NCI-H2171 treated with DMSO at 0.1 percent for 48 hours (cell line): ENCODE results near the gene TMEM192.
"Not testable (repeated sequence)": the region's sequence is repeated elsewhere in the genome, so short reads cannot be mapped to it uniquely, and the experiment has no call there.

Experiments used
- DNase-seq: peaks from one replicate; lab custom pipeline; 2025; lab: John Stamatoyannopoulos, UW

Gene TMEM192

DNA sequence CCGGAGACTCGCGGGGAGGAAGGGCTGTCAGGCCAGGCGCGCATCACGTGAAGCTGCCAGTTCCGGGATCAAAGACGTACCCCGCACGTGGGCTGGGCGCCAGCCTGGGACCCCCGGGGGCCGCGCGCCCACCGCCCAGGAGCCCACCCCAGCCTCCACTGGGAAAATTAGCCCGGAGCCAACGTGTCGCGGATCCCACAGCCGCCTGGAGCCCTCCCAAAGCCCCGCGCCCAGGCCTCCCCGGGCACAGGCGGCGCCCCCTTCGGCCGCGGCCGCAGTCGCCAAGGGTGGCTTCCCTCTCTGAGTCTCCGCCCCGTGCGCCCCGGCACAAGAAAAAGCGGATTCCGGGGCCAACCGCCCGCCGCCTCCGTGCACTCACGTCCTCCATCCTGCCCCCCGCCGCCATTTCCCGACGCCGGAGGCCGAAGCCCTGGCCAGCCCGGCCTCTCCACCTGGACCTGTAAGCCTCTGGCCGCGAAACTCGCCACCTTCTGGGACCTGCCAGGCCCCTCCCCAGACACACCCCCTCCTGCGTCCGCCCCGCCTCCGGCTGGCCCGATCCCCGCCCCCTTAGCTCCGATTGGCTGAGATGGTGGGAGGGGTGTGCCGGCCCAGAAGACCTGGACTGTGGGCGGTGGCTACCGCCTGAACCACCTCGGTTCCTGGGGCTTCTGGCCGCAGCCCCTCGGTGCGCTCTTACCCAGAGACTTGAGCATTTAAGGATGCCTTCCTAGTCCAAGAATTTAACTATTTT, at the start of gene TMEM192:
TSS of gene TMEM192 (minus strand) at position 493 of the 754 bp plus-strand sequence. CDS start at position 406, 87 bp downstream.
- DNase-seq, result peak; percentile 88

DNA sequence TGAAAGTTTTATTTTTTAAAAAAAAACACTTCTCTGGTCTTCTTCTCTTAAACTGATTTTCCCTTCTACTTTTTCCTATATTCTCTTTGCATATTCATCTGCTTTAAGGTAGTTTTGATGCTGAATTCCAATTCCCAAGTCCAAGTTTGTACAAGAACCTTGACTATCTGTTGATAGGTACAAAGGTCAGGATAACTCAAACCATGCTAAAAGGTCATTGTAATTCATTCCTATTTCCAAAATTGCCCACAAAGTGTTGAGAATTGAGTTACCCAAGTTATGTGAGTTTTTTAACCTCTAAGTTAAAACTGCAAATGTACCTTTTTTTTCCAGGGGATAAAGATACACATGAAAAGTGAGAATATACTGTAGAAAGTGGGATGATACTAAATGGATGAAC, 46.1 kb upstream of the TMEM192 start:
- no peak for DNase-seq

DNA sequence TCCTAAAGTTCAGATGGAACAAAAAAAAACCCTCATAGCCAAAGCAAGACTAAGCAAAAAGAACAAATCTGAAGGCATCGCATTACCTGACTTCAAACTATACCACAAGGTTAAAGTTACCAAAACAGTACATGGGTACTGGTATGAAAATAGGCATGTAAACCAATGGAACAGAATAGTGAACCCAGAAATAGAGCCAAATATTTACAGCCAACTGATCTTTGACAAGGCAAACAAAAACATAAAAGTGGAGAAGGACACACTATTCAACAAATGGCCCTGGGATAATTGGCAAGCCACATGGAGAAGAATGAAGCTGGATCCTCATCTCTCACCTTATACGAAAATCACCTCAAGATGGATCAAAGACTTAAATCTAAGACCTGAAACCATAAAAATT, 44.2 kb upstream of the TMEM192 start:
- no peak for DNase-seq

DNA sequence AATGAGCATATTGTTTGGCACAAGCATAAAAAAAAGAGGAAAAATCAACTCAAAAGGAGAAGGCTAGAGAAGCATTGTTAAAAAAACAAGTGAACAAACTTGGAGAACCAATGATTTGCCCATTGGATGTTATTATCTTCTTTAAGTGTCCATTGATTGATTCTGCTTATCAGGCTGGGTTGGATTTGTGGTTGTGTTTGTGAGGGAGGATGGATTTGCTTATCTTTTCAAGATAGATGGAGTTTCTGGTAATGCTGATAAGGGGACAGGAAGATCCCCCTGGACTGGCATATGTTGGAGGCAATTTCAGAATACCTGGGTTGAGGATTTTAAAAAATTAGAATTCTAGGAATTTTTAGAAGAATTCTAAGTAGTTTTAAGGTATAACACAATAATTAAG, 41.8 kb upstream of the TMEM192 start:
- DNase-seq, result no peak

DNA sequence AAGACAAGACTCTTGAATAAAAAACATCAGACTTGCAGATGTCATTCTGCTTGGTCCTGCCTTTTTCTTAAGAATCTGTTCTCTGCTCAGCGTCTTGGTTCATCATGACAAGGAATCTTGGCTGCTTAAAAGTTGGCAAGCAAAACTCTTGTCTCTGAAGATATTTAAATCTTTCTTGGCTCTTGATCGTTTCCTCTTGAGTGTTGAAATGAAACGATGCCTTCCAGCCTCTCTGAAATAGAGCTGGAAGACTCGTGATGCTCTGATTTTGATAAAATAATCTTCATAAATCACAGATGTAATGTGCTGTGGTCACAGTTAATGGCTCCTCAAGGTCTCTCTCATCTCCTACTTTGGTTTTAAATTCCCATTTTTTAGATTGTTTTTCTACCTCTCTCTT, 39.9 kb upstream of the TMEM192 start:
- DNase-seq, result no peak

DNA sequence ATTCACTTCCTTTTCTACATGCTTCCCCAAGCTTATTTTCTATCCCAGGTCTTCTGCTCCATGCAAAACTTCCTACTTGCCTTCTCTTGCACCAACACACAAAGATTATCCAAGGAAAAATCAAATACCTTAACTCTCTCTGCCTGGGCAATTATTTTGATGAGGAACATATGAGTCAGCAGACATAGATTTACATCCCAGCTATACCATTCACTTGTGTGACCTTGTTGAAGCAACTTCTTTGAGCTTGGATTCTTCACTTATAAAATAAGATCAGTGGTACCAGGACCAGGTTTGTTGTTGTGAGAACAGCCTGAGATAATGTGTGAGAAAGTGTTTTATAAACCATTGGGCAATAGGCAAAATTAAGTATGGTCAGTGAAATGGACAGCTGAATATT, 39.1 kb upstream of the TMEM192 start:
- DNase-seq, result no peak

DNA sequence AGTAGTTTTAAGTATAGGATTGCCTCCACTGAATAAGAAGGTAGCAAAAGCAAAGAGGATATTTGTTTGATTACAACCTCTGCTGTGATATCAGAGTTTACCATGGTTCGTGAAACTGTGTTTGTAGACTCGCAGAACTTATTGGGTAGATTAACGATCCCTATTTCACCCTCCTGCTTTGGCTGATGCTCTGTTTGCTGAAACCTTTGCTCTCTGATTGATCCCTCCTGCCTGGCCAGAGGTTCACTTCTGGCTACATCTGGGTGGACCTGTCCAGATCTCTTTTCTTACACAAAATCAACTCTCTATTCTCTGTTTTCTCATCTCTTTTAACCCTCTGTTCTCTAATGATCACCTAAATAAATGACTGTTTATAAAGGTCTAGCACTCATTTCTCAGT, 37.9 kb upstream of the TMEM192 start:
- no peak for DNase-seq

DNA sequence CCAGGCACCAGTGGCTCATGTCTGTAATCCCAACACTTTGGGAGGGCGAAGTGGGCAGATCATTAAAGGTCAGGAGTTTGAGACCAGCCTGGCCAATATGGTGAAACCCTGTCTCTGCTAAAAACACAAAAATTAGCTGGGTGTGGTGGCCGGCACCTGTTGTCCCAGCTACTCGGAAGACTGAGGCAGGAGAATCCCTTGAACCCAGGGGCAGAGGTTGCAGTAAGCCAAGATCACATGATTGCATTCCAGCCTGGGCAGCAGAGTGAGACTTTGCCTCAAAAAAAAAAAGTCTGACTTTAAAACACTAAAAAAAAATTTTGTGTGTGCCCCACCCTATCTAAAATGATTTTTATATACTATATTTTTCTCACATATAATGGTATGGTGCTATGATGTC, 26.2 kb upstream of the TMEM192 start:
- no peak for DNase-seq

DNA sequence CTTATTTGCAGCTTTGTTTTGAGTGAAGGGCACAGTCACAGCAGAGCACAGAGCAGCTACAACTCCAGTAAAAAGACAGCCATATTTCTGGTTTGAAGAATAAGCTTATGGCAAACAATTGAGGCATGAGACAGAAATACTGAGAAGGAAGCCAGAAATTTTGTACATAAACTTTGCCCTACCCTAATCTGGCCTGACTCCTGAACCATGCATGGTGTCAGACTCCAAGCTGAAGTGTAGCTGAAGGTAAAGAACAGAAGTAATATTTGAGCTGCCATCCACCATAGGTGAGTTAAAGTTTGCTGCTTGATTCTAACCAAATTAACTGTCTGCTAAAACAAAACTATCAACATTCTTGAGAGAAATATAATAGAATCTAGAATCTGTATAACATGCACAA, 24.5 kb upstream of the TMEM192 start:
- no peak for DNase-seq

DNA sequence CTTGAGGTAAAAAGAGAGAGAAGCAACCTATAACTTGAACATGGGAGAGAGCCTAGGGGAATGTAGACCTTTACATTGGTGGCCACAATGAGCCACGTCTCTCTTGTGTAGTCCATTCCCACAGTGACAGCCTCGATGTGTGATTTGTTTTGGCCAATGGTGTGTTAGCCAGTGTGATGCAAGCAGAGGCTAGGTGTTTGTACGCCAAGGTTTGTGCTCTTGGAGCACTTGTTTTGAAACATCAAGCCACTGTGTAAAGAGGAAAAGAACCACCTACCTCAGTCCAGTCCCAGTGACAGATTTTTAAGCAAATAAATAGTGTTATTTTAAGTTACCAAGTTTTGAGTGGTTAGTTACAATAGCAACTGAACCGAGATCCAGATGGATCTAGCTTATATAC, 23.9 kb upstream of the TMEM192 start:
- DNase-seq, result no peak

DNA sequence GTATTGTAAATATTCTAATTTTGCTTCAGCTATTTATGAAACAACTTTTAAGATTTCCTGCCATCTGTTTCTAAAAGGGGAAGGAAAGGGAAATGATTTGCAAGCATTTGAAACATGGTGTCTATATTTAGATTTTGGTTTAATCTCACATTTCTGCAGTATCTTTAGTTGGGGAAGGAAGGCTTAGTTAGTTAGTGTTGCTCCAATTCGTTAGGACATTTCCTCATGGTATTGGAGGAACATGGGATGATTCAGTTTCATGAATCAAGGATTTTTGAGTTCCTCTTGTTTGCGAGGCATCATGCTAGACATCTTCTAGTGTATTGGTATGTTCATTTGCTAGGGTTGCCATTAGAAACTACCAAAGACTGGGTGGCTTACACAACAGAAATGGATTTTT, 20.5 kb upstream of the TMEM192 start:
- no peak for DNase-seq

DNA sequence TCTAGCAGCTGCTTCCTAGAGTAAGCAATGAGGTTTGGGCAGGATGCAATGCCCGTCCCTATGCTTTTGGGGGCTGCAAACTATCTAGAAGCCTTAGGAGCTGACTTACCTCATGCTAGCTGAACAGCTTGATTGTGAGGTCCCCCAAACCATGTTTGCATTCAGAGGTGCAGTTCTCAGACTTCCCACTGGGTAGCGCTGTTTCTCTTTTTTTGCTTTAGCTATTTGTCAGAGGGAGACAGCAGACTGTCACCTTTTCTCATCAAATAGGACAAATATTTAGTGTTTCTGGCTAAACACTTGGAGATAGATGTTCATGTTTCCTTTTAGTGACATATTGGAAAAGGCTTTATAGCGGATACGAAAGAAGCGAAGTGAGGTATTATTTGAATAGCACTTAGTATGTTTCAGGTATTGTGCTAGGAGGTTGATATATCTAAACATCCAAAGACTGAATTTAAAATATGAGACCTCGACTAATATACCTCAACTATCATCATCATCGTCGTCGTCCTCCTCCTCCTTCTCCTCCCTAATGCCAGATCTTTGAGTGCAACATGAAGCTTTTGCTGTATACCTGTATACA, 18.7 kb upstream of the TMEM192 start:
- peak; percentile 10 for DNase-seq

DNA sequence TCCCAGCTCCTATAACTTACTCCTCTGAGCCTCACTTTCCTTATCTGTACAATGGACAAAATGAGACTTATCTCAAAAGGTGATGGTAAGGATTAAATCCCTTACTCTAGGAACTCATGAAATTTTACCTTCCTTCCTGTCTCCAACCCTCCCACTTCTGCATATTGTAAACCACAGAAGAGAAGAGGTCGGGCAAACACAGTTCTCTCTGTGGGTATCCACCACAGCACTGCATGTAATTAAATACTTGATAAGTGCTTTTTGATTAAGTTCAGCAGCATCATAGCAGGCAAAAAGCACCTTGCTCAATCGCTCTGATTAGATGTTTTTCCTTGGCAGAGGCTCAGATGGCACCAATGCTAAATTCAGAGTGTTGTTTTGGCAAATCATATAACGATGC, 17.3 kb upstream of the TMEM192 start:
- no peak for DNase-seq

DNA sequence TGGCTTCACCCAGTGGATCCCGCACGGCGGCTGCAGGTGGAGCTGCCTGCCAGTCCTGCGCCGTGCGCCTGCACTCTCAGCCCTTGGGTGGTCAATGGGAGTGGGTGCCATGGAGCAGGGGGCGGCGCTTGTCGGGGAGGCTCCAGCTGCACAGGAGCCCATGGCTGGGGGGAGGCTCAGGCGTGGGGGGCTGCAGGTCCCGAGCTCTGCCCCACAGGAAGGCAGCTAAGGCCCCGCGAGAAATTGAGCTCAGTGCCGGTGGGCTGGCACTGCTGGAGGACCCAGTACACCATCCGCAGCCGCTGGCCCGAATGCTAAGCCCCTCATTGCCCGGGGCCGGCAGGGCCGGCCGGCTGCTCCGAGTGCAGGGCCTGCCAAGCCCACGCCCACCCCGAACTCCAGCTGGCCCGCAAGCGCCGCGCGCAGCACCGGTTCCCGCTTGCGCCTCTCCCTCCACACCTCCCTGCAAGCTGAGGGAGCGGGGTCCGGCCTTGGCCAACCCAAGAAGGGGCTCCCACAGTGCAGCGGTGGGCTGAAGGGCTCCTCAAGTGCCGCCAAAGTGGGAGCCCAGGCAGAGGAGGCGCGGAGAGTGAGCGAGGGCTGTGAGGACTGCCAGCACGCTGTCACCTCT, 13.3 kb upstream of the TMEM192 start:
- not testable (repeated sequence) for DNase-seq

DNA sequence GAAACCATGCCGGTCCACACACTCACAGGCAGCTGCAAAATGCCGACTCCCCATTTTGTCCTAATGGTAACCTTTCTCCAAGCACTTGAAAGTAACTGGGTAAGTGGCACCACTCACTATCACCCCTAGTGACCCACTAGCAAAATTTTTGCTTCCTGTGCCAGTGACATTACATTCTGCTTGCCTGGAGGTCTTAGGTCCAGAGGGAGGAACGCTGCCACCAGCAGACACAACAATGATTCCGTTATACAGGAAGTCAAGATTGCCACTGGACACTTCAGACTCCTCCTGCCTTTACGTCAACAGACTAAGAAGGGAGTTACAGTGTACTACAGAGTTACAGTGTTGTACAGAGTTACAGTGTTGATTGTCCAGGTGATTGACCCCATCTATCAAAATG, 11.8 kb upstream of the TMEM192 start:
- no peak for DNase-seq

DNA sequence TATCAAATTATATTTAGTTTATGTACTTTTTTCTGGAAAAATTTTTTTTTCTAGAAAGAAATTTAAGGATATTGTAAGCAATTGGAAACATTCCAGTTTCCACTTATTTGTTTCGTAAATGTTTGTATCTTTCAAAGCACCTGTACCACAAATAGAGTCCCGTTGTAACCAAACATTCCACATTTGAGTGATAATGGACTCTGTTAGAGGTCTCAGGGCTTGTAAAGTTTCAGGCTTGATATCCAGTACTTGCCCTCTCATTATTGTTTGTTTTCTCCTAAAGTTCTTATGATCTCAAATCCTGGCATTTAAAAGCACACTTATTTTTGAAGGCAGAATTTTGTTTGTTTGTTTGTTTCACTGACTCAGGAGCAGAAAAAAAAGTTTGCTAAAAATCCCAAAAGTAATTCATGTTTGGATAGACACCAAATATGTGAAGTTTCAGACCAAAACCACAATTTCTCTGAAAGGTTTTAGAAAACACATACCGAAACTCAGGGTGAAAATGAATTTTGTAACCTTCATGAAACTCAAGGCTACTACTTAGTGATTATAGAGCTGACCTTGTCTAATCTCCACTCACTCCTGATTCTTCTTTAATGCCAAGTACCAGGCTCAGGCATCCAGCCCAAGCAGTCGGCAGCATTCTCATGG, 5.7 kb upstream of the TMEM192 start:
- no peak for DNase-seq

DNA sequence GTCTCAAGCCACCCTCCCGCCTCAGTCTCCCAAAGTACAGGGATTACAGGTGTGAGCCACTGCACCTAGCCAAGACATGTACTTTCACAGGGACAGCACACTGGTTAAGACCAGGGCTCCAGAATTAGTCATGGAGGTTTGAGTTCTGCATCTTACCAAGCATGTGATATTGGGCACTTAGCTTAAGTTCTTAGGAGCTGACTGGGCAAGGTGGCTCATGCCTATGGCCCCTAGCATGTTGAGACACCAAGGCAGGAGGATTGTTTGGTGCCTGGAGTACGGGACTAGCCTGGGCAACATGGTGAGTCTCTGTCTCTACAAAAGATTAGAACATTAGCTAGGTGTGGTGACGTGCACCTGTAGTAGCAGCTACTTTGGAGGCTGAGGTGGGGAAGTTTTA, 2.6 kb upstream of the TMEM192 start:
- DNase-seq, result no peak

DNA sequence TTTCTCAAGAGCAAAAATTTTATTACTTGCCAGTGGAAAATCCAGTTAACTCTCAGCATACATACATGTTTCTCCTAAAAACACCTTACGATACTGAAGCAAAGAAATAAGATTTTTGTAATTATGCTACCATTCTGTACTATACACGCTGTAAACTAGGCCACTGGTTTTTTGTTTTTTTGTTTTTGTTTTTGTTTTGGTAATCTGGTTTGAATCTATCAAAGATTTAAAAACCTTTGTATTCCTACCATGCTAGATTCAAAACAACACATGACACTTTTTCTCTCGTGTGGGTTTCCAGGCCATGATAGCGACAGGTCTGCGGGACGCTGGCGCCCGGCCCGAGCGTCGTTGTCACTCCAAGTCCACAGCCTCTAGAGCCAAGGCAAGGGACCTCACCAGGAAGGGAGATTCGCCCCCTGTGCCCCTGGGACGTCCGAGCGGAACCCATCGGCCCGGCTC, 723 bp downstream of the TMEM192 start:
- DNase-seq, result peak; percentile 42

DNA sequence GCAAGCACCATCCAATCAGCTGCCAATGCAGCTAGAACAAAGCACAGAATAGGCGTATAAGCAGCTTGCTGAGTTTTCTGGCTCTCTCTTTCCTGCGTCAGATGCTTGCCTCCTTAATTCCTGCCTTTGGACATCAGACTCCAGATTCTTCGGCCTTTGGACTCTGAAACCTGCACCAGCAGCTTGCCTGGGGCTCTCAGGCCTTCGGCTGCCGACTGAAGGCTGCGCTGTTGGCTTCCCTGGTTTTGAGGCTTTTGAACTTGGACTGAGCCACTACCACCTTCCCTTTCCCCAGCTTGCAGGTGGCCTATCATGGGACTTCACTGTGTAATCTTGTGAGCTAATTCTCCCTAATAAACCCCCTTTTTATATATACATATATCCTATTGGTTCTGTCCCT, 6.1 kb downstream of the TMEM192 start:
- DNase-seq, result no peak

DNA sequence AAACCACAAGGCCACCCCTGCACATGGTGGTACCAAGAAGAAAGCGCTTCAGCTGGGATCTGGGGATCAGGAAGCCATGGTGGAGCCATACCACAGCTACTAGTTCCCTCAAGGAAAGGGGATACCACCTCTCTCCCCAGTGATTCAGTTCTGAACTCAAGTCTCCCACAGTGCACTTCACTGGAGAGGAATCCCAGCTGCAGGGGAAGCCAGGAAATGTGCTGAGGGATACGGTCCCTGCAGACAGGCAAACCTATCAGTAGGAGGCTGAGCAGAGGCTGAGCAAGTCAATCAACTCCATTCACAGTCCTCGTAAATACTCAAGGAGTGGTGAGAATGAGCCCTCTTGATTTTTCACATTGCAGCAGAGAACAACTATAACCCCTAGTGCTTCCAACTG, 11.0 kb downstream of the TMEM192 start:
- no peak for DNase-seq

DNA sequence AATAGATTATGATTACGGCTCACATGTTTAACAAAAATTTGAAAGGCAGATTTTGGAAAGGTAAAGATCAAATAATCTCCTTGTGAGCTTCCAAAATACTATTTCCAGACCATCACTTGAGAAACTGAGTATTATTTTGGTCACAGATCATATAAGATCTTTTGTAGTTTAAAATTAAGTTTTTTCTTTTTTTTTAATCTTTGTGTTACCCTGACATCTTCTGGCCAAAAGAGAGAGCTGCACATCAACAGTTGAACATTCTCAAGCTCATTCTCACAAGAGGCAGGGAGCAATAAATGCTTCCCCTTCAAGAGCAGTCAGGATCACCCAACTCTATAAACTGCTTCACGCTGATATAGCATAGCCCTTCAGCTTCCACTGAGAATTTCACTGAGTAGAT, 15.9 kb downstream of the TMEM192 start:
- peak; percentile 14 for DNase-seq

DNA sequence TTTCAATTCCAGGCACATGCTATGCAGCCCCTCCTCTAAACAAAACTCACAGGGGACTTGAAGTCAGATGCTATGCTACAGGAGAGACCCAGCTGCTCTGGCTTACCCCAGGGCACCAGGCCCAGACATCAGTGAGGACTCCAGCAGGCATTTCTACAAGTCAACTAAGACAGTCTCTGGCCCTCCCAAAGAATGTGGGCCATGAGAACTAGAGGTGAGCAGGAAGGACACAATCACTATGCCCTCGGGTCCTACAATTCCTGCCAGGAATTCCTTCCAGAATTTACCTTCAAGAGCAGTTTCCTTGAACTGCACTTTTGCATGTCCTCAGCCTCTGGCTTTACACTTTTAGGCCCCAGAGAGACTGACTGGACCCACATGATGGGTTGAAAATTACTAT, 17.4 kb downstream of the TMEM192 start:
- DNase-seq, result no peak

DNA sequence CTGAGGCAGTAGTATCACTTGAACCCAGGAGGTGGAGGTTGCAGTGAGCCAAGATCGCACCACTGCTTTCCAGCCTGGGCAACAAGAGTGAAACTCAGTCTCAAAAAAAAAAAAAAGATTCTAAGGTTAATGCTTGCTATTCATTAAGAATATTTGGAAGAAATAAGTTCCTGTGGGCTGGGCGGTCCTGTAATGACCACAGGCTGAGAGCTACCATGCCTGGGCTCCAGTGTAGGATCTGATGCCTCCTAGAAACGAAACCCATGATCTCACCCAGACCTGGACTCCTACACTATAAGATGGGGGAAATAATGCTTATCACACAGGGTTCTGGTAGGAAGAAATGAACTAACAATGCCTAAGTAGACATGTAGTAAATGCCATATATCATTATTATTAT, 17.8 kb downstream of the TMEM192 start:
- no peak for DNase-seq
